Lower lobe of right lung (tissue), 2 donors: Measurements from ENCODE around the gene RNFT2. TPM values are rescaled to one million over a fixed set of nuclear protein-coding genes. Genes with fewer than 3 reads are reported as not detected.

Experiments used
- ATAC-seq, 2 donors: fragments of 200-7000 bp; cut with Tn5 transposase; one replicate each; pipeline ENCODE4 v1.9.1; 2020 to 2022; ENCODE audit warnings: mild to moderate bottlenecking in 2 of 2, moderate library complexity in 2 of 2
- DNase-seq: peaks from one replicate; pipeline ENCODE4 v3.0.0-alpha.2; 2020
- H3K27ac ChIP-seq: fragments of 200-600 bp; one replicate; pipeline ENCODE4 v1.8.0; 2022
- H3K27me3 ChIP-seq: fragments of 200-600 bp; one replicate; pipeline ENCODE4 v1.8.0; 2022; ENCODE audit warnings: low read depth
- H3K36me3 ChIP-seq: fragments of 200-600 bp; one replicate; pipeline ENCODE4 v1.8.0; 2022; ENCODE audit warnings: mild to moderate bottlenecking
- H3K4me1 ChIP-seq: fragments of 200-600 bp; one replicate; pipeline ENCODE4 v1.8.0; 2022
- H3K4me3 ChIP-seq: fragments of 200-600 bp; one replicate; pipeline ENCODE4 v1.8.0; 2022; ENCODE audit warnings: mild to moderate bottlenecking
- H3K9me3 ChIP-seq: fragments of 200-600 bp; one replicate; pipeline ENCODE4 v1.8.0; 2022
- intact Hi-C: fragments of 100-400 bp; cut with DNase I; formaldehyde crosslinking; loops from one replicate; pipeline ENCODE4 v1.11.0; 2022
- total RNA-seq: library from RNA; stranded (reverse); fragmentation: NEBNext Ultra II Directional; extraction: Animal tissue kit (Norgen Biotek cat#: 25700); gene quantifications from one replicate; pipeline ENCODE4 v1.2.1, GENCODE V29; 2021
- TF ChIP-seq, protein P1 (sequence below): fragments of 200-600 bp; IDR thresholded peaks from one replicate; pipeline ENCODE4 v1.8.0; 2022; ENCODE audit warnings: antibody characterized with exemption, mild to moderate bottlenecking
- donor health status: DM: no; HTN: yes; CAD: no; lungs with severe emphysema.

RNFT2 gene
- total RNA-seq, 1 donor from 2014 or later, result 3.3 TPM

DNA sequence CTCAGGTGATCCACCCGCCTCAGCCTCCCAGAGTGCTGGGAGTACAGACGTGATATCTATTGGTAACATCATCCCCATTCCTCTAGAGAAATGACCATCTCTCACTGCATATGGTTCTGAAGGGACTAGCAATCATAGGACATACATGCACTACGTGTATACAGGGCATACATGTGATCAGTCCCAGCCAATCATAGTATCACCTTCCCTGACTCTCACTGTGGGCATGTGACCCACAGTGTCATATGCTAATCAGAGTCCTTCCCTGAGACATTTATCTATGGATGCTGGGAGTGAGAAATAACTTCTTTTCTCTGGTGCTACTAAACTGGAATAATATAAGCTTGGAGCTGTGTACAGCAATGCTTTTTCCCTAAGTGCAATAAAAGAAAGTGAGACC, 160.6 kb downstream of the RNFT2 start:
- DNase-seq (no peak), ATAC-seq (no peak)
- Histone ChIP-seq H3K4me1 (no peaks in the 10 kb centered on the region), H3K4me3 (no peak overlapping the region), H3K9me3 (no peaks in the 10 kb centered on the region), H3K27me3 (peaks cover 21% of the 10 kb centered on the region), H3K36me3 (no peaks in the 10 kb centered on the region), H3K27ac (no peak overlapping the region)
- intact Hi-C loops, result no loop called here
- TF ChIP-seq, protein P1, sequence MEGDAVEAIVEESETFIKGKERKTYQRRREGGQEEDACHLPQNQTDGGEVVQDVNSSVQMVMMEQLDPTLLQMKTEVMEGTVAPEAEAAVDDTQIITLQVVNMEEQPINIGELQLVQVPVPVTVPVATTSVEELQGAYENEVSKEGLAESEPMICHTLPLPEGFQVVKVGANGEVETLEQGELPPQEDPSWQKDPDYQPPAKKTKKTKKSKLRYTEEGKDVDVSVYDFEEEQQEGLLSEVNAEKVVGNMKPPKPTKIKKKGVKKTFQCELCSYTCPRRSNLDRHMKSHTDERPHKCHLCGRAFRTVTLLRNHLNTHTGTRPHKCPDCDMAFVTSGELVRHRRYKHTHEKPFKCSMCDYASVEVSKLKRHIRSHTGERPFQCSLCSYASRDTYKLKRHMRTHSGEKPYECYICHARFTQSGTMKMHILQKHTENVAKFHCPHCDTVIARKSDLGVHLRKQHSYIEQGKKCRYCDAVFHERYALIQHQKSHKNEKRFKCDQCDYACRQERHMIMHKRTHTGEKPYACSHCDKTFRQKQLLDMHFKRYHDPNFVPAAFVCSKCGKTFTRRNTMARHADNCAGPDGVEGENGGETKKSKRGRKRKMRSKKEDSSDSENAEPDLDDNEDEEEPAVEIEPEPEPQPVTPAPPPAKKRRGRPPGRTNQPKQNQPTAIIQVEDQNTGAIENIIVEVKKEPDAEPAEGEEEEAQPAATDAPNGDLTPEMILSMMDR, result no peak

DNA sequence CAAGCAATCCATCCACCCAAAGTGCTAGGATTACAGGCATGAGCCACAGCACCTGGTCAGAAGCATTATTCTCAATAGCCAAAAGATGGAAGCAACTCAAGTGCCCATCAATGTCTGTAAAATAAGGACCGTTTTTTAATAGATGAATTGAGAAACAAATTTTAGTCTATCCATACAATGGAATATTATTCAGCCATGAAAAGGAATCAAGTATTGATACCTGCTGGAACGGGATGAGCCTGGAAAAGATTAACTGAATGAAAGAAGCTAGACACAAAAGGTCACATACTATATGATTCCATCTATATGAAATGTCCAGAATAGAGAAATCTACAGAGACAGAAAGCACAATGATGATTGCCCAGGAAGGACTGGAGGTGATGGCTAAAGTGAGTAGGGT, 163.5 kb downstream of the RNFT2 start:
- intact Hi-C loops, result no loop called here
- TF ChIP-seq, protein P1, result no peak
- DNase-seq, result no peak
- Histone ChIP-seq H3K27ac (no peak overlapping the region), H3K4me1 (no peaks in the 10 kb centered on the region), H3K27me3 (peaks cover 23% of the 10 kb centered on the region), H3K36me3 (no peaks in the 10 kb centered on the region), H3K9me3 (no peaks in the 10 kb centered on the region), H3K4me3 (no peak overlapping the region)
- no peak for ATAC-seq

Other genes starting within 250 kb of the RNFT2 start
- 1.9 TPM for gene MAP1LC3B2, start 178.9 kb upstream of the RNFT2 start, total RNA-seq
- gene SPRING1, start 246 bp upstream of the RNFT2 start, total RNA-seq, result 84.3 TPM
- 0.18 TPM for gene HRK, start 143.1 kb downstream of the RNFT2 start, total RNA-seq
- 16.4 TPM for gene FBXW8, start 172.6 kb downstream of the RNFT2 start, total RNA-seq